ENCODE results near the gene ZBTB17.

The ZBTB17 gene

DNA sequence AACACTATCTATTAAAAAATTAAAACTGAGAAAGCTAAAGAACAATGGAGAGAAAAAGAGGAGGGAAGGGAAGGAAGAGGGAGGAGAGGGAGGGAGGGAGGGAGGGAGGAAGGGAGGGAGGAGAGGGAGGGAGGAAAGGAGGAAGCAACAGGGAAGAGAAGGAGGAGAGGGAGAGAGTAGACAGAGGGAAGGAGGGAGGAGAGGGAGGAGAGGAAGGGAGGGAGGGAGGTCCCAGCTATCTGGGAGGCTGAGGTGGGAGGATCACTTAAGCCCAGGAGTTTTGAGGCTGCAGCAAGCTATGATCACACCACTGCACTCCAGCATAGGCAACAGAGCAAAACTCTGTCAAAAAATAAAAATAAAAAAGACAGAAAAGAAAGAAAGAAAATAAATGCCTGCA, 16.5 kb downstream of the ZBTB17 start:
- no peak for DNase-seq

DNA sequence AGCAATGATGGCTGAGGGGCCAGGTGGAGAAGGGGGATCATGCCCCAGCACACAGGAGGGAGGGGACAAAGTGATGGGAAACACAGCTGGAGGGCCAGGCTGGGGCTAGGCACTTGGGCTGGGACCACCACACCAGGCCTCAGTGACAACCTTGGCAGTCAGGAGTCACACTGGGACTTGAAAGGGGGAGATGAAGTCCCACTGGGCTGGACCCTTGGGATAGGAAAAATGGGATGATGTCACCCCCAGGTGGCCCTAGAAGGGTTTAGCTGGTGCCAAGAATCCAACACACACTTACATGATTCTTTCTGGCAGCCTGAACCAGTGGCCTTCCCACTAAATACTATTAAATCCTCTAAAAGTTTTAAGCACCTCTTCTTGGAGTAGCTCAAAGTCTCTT, 17.1 kb downstream of the ZBTB17 start:
- no peak for DNase-seq

DNA sequence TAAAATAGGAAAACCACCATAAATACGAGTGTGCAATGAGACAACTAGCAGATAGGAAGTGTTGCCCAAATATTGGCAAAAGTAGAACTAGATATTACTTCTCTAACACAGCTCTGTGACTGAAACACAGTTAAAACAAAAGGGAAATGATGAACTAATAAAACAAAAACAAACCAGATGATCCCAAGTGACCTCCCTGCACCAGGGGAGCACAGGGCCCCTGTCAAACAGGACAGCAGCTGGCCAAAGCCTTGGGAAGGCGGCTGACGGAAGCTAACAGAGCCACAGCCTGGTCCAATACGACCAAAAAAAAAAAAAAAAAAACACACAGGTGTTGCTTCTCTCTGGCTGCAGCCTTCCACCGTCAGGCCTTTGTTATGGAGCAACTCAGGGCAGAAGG, 17.8 kb downstream of the ZBTB17 start:
- no peak for DNase-seq

DNA sequence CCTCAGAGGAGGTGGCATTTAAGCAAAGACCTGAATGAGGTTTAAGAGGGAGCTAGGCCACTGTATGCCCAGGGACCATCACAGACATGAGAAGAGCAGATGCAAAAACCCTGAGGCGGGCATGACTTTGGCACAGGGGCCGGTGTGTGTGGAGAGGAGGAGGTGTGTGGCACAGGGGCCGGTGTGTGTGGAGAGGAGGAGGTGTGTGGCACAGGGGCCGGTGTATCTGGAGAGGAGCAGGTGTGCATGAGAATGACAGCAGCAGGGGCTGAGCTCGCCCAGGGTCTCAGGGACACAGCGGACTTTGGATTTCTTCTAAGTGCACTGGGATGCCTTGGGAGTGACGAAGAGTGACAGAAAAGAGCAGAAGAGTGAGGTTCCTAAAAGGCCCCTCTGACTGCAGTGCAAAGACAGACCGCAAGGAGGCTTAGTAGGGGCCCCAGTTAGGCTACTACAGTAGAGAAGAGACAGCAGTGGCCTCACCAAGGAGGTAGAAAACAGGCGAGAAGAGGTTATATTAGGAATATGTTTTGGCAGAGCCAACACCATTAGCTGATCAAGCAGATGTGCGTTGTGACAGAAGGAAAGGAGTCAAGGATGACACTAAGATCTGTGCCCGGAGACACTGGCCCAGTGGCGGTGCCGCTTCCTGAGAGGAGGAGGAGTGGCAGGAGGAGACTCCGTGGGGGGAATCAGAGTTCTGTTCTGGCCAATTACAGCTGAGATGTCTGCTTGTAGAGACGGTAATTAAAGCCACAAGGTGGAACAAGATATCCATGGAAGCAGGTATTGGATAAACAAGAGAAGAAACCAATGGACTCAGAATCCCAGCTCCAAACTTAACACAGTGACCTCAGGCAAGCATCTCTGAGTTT, 18.4 kb downstream of the ZBTB17 start:
- no peak for DNase-seq

DNA sequence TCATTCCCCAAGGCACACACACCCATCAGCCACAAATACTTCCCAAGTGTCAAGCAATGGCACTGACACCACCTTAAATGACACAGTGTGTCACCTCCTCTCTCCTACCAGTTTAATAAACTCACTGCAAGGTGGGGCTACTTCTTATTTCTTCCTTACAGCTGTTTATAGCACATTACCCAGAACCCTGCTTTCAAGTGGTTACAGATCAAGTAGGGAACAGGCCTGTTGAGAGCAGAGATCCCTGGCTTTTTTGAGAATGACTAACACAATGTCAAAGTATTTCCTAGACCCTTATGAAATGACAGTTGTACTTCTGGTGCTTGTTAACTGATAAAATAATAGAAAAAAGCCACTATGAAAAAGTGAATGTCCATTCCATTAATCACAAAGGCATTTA, 19.8 kb downstream of the ZBTB17 start:
- DNase-seq: no peak

DNA sequence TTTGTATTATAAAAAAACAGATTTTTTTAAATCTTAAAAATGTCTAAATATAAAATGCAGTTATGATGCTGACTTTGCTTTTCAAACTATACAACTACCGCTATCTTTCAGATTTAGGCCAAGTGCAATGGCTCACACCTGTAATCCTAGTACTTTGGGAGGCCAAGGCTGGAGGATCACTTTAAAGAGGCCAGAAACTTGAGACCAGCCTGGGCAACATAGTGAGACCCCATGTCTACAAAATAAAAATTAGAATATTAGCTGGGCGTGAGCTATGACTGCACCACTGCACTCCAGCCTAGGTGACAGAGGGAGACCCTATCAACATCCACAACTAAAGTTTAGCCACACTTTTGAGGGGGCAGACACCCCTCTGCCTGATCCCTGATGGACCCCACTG, 20.3 kb downstream of the ZBTB17 start:
- DNase-seq: no peak

DNA sequence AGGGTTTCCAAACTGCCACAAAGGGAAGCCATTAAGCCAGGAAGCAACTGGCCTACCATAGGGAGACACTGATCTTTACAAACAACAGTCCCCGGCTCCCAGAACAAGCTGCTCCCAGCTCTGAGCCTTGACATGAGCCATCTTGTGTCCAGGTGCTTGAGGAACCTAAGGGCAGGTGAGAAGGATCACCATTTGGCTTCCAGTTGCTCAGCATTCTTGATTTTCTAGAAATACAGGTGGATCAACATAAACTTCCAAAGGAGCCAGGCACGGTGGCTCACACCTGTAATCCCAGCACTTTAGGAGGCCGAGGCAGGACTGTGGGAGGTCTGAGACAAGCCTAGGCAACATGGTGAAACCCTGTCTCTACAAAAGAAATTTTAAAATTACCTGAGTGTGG, 21.6 kb downstream of the ZBTB17 start:
- DNase-seq: no peak

DNA sequence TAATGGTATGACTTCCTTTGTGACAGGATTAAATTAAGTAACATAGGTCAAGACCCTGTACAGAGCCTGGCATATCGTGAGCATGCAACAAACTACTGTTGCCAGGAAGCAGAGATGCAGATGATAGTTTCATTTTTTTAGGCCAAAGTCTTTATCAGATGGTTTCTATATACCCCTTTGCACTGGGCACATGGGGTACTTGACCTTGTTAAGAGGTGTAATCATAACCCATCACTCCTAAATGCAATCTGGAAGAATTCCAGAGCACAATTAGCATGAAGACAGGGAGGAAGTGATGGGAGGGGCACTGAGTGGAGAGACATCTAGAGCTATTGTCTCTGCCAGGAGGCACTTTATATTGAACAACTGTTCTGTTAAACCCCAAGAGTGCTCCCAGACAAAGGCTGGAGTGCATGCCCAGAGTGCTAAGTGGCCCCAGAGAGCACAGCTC, 22.1 kb downstream of the ZBTB17 start:
- no peak for DNase-seq

DNA sequence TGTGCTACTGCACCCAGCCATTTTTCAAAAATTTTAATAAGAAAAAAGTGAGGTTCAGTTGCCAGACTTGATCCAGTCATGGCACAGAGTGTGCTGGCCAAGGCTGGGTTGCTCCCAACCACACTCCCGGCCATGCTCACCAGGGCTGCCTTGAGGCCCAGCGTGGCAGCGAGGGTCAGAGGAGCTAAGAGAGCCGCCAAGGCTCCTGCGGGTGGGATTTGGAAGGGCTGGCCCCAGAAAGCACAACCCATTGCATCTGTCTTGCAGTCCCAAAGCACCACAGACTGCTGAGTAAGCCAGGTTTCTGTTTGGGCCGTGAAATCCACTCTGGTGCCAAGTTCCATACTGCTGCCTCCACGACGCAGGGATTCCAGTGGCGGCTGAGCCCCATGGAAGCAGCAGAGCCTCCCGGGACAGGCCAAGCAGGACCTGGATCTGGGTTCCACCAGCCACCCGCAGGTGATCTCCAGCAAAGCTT, 22.6 kb downstream of the ZBTB17 start:
- no peak for DNase-seq

DNA sequence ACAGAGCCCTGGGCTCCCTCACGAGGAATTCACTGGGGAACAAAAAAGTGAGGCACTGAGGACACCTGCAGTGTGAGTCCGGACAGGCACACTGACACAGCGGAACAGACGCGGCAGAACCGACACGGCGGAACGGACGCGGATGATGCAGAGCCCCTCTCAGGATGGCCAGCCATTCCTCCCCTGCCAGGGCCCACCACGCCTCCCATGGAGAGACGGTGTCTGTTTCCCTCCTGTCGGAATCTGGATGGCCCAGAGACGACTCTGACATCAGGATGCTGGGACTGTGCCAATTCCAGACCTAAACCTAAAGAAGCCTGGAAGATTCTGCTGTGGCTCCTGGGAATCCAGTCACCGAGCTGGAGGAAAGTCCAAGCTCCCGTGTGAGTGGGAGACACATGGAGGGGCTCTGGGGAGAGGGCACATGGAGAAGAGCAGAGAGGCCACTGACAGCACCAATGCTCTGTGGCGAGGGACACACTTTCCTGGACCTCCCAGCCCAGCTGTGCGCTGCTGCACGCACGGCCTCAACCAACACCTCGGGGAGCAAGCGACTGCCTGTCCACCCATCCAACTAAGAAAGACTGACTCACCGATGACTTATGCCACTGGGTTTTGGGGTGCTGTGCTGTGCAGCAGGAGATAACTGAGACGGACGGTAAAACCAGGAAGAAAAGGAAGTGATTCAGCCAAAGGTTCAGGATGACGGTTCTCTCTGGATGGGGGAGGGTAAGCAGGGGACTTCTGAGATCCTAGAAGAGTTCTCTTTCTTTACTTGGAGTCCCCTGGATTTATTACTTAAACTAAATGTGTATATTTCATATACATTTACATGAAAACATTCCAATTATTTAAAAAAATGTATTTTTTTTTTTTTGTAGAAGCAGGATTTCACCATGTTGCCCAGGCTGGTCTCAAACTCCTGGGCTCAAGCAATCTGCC, 23.3 kb downstream of the ZBTB17 start:
- no peak for DNase-seq

DNA sequence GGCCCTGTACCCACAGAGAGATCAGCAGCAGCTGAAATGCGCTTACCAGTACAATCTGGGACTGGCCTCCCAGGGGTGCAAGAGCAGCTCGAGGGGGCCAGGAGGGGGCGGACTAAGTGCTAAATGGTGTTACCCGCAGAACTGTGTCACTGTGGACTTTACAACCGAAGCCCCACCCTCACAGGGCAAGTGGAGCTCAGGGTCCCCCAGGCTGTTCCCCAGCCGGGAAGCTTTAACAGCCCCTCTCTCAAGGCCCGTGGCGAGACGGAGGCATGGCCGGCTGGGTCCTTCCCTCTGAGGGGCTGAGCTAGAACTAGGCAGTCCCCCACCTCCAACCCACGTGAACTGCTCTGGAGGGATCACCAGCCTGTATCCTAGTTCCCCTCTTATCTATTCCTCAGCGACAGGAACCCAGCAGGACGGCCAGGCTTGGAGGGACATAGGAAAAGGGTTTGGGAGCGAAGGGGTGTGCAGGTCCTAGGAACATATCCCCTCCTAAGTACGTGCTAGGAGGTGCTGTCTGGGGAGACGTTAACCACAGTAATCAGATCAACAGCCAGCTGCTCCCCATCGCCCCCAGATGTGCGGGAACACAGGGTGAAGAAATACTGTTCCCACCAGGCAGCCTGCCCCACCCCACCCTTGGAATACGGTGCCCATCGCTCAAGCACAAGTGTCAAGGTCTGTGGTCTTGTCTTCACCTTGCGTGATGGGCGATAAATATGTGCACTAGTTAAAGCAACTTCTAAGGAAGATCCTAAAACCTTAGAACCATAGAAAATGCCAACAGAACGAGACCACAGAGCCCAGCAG, 24.4 kb downstream of the ZBTB17 start:
- no peak for DNase-seq

DNA sequence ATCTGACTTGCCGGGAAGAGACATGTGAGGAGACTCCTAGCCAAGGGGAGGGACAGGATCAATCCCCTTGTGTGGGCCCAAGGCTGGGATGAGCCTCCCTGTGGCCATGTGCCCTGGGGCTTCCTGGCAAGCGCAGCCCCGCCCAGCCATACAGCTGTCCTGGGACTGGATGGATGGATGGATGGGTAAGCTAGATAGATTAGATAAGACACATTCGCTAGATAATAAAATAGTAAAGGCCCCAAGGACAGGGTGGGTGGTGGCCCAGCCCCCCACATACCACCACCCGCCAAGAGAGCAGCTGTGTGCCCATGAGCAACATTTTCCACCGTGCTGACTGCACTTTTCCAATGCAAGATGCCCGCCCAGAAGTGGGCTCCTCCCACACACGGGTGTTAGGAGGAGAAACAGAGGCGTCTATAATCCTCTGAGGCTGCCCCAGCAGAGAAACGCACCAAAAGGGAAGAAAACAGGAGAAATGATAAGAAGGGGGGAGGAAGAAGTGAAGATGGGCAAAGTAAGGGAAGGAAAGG, 25.1 kb downstream of the ZBTB17 start:
- no peak for DNase-seq

DNA sequence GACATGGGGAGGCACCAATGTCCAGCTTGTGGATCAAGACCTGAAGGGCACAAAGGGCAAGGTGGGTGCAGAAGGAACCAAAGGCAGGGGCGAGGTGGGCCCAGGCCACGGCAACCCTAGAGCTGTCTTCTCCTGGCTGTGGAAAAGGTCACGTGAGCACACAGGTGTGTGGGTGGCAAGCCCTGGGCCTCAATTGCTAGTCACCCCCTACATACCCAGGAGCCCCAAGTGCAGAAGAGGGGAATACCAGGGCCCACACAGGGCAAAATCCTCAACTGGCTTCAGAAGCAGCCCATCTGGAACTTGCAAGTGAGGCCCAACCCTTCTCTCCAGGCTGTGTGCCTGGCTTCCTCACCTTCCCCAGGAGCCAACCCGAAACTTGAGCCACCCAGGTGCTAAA, 25.6 kb downstream of the ZBTB17 start:
- DNase-seq: no peak

DNA sequence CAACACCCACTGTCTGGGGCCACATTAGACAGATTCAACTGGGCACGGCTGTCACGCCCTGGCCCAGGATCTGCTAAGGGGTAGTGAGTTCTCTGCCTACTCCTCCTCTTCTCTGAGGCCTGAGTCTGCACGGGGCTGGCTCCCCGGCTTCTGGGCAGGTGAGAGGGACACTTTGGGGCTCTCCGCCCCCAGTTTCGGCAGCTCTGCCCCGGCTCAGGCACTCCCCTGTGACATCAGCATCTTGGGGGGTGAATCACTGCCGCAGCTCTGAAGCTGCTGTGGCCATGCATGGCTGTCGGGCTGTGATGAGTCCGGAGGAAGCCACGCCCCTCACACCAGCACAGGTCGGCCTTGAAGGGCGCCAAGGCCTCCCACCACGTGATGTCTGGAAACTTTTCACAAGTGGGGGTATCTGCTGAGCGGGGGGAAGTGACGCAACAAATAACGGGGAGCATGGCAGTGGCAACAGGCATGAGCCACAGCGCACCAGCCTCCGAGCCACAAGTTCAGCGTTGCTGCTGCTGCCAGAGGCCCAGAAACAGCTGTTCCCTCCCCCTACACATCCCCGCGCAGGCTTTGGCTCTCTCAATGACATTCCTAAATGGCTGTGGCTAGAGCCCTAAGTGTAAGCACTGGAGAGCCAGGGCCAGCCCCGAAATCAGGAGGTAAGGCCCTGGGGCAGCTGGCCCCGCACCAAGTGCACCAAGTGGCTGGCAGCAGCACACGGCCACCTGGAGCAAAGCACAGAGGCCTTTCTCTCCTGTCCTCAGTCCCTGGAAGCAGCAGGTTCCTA, 26.3 kb downstream of the ZBTB17 start:
- no peak for DNase-seq

DNA sequence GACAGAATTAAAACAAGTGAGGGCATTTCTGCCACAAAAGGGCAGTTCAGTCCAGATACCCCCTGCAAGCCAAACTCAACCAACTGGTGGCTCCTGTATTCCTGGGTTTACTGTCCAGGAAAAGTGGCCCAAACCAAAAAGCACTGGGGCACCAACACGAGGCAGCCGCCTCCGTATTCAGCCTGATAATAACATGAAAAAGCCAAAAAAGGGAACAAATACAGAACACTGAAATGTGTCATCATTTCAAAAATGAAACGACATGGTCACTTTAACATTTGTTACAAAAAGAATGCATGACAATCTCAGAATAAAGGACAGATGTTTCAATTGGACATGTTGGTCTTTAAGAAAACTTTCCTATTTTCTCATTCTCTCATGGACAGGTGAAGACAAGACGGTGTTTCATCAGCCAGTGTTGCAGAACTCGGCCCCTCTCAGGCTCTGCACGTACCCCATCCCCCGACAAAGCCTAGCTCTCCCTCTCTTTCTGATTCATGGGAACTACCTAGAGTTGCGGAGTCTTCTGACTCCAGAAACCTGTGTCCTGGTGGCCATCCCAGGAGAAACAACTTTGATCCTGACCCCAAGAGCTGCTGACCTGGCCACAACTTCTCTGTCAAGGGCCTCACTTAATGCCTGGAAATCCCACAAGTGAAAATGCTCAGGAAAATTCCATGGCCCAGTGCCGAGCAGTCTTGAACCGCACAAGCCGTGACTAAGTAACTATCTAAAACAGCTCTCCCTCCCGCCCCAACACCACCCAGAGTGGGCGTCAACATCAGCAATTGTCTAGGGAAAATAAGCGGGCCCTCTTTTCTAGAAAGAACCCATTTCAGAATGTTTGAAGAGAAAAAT, 27.1 kb downstream of the ZBTB17 start:
- no peak for DNase-seq

DNA sequence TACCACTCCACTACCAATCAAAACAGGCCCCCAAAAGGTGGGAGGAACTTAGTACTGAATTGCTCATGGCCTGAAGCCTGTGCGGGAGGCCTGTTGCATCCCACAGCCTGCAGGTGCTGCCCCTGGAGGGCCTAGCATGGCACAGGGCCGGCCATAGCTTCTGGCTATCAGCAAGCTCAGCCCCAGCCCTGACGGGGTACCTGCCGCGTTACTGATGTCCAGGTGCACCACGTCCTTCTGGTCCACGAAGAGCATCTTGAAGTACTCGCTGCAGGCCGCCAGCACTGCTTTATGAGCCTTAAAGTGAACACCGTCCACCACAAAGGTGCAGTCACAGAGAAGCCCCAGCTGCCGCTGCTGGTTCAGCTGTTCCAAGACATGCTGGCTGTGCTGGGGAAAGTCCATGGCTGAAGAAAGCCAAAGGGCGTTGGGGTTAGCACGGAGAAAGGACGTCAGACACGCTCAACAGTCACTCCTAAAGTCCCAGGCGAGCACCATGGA, 27.8 kb downstream of the ZBTB17 start:
- no peak for DNase-seq

DNA sequence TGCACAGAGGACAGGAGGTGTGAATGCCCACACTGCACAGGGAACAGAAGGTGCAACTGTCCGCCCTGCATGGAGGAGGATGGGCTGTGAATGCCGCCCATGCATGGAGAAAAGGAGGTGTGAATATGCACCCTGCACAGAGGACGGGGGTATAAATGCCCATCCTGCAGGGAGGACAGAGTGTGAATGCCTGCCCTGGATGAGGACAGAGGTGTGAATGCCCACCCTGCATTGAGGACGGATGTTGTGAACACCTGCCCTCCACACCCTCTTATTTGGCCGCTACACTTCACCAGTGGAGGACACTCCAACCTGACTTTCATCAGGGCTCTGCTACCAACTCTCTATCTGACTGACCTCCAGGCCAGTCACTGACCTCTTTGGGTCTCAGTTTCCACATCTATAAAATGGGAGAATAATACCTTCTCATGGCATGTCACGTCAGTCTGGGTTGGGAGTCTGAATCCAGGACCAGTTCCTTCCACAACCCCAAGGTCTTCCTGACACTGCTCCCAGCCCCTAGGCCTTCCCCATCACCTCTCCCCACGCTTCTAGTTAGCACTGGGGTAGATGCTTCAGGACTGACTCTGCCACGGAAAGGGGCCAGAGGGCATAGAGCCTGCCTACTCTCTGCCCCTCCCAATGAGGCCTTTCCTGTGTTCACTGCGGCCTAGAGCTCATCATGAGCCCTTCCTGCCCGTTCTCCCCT, 28.4 kb downstream of the ZBTB17 start:
- DNase-seq: no peak

DNA sequence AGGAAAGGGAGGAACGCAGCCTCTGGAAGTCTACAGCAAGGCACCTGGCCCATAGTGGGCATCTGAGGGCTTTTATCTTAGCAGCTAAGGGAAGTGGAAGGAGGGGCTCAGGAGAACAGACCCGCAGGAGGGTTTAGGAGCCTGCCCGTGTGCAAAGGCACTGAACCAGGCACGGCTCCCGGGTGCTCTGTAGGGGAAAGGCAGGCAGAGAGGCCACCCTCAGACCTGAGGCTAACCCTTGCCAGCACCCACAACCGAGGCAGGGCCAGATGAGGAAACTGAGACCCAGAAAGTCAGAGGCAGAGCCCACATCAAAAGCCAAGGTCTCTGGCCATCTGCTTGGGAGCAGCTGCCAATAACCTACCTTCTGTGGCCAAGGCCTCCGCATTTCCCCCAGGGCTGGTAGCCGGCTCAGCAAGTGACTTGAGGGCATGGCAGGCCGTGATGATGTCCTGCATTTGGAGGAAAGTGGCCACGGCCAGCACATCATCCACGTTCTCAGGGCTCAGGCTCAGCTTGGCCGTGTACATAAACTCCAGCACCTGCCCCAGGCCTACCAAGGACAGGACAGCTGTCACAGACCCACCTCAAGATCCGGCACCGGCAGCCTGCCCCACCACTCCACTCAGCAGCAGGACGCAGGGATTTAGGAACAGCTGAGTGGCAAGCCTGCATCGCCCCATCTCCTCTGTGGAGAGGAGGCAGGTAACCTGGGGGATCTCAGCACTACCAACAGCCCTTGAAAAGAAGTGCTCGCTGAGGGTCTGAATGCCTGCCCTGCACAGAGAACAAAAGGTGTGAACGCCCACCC, 29.1 kb downstream of the ZBTB17 start:
- DNase-seq: no peak
